RWPE1 (cell line): ENCODE results near the gene SF3B1.

Source experiments
- CTCF ChIA-PET: fragments of 350-600 bp; sonication (Branson Sonifier 250); formaldehyde crosslinking; extraction: SDS; loops from one replicate; lab custom pipeline; 2021; lab: Yijun Ruan, JAX
- POLR2A ChIA-PET: fragments of 400-600 bp; formaldehyde crosslinking; extraction: SDS; loops from one replicate; lab custom pipeline; 2020; ENCODE audit warnings: antibody characterized with exemption; ENCODE audit not compliant: low non-redundant PET; lab: Yijun Ruan, JAX
- DNase-seq: peaks from one replicate; pipeline ENCODE4 v3.0.0; 2012; ENCODE audit warnings: low spot score
- H3K27ac ChIP-seq: fragments of 450-650 bp; 2 replicates; pipeline ENCODE4 v1.5.1; 2017
- CTCF ChIP-seq: fragments of 450-650 bp; conservative IDR thresholded peaks from 2 replicates; pipeline ENCODE4 v1.5.1; 2017; ENCODE audit warnings: low read depth, mild to moderate bottlenecking

SF3B1 gene

DNA sequence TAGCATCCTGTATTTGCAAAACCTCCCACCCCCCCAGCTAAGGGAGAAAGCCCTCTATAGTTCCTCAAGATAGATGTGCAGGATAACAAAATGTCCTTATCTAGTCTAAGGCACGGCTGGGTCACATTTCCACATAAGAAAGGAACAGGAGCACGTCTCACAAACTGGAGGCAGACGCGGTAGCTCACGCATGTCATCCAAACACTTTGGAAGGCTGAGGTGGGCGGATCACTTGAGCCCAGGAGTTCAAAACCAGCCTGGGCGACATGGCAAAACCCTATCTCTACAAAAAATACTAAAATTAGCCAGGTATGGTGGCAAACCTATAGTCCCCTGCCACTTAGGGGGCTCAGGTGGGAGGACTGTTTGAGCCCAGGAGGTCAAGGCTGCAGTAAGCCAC is 9.3 kb downstream of the SF3B1 start:
- no peak overlapping the region; the same call in 1 of the 2 replicates for H3K27ac ChIP-seq
- ChIA-PET POLR2A (no interaction called here), CTCF (no interaction called here)
- DNase-seq = no peak
- no peak for TF ChIP-seq CTCF

DNA sequence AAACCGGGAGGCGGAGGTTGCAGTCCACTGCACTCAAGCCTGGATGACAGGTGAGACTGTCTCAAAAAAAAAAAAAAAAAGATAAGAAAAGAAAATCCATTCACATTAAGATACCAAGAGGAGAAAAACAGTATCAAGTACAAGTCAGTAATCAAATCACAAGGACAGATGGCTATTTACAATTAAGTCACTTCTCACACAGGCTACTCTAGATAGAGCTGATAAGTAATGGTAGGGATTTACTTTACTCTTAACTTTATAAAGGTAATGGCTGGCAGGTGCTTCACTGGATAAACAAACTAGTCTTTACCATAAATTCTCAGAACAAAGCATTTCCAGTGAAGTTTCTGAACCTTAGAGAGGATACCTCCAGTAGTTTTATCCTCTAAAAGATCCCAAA is 11.5 kb downstream of the SF3B1 start:
- H3K27ac ChIP-seq = no peak overlapping the region
- POLR2A ChIA-PET = interaction anchor here (0.6 kb wide), 1 partner anchor 33 kb away, joined by 5 read pairs; no protein-coding TSS in a partner anchor
- DNase-seq = no peak
- no peak for TF ChIP-seq CTCF
- CTCF ChIA-PET = no interaction called here

DNA sequence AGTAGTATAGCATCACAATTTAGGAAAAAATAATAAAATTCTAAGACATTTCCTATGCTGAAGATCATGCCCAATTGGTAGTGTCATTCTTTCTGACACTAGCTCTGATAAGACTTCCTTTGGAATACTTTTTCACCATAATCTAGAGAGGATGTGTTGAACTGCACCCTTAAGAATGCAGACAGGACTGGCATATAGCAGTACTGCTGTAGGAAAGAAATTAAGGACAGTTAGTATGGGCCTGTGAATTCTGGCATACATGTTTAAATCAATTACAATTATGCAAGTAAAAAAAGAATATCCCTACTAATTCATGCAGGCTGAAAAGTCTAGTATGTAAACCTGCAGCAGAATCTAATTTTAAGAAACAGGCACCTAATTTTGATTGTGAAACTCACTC is 15.4 kb downstream of the SF3B1 start:
- ChIA-PET CTCF (interaction anchor here (0.6 kb wide), 1 partner anchor 37 kb away, joined by 7 read pairs; no protein-coding TSS in a partner anchor), POLR2A (no interaction called here)
- DNase-seq = no peak
- TF ChIP-seq CTCF = no peak
- no peak overlapping the region for H3K27ac ChIP-seq

- no peak for DNase-seq
- ChIA-PET CTCF (no interaction called here), POLR2A (no interaction called here)
- TF ChIP-seq CTCF = no peak
- H3K27ac ChIP-seq = no peak overlapping the region
Measured at GRCh38 chr2:197416268-197416667, 18.6 kb downstream of the SF3B1 start.

- TF ChIP-seq CTCF = no peak
- H3K27ac ChIP-seq = no peak overlapping the region
- ChIA-PET CTCF (no interaction called here), POLR2A (no interaction called here)
- DNase-seq = no peak
Measured at GRCh38 chr2:197414515-197414914, 20.3 kb downstream of the SF3B1 start.

GRCh38 chr2:197414039-197414438 is 20.8 kb downstream of the SF3B1 start:
- CTCF ChIA-PET = no interaction called here
- DNase-seq = no peak
- H3K27ac ChIP-seq = no peak overlapping the region
- no peak for TF ChIP-seq CTCF
- POLR2A ChIA-PET = no interaction called here

DNA sequence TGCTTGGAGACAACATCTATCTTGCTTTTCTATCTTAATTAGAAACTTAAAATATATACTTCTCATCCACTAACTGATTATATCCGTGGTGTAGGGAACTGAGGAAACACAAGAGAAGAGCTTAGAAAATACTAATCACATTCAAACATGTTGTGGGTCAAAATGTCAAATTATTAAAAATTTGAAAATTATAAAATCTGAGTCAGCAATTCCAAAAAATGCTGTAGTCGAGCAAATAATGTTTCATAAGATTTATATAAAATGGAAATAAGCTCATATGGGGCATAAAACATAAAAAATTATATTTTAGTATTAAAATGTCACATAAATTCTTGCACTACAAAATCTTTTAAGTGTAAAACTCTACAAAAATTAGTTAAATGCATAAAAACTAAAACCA is 29.2 kb downstream of the SF3B1 start:
- ChIA-PET POLR2A (no interaction called here), CTCF (no interaction called here)
- H3K27ac ChIP-seq = no peak overlapping the region
- TF ChIP-seq CTCF = no peak
- no peak for DNase-seq
